Fibroblast of lung (primary cell): Measurements from ENCODE around the gene NCKAP5. TPM values are rescaled to one million over a fixed set of nuclear protein-coding genes. Genes with fewer than 3 reads are reported as not detected.

Experiments
- DNase-seq, 2 donors: peaks; one replicate each; pipeline versions ENCODE4 v3.0.0 to v3.0.0-alpha.2; 2010; ENCODE audit warnings: low read depth in 2 of 2
- H2AFZ ChIP-seq: 2 replicates; pipeline ENCODE4 v1.5.1; 2012; ENCODE audit warnings: low read length, control low read depth, inconsistent platforms
- H3K27ac ChIP-seq: 2 replicates; pipeline ENCODE4 v1.5.1; 2011; ENCODE audit warnings: low read length, control low read depth; ENCODE audit not compliant: insufficient read depth
- H3K27me3 ChIP-seq: 2 replicates; pipeline ENCODE4 v1.5.1; 2011; ENCODE audit warnings: mild to moderate bottlenecking, low read length; ENCODE audit not compliant: control insufficient read depth, insufficient read depth
- H3K36me3 ChIP-seq: 2 replicates; pipeline ENCODE4 v1.5.1; 2011; ENCODE audit warnings: low read length; ENCODE audit not compliant: control insufficient read depth, insufficient read depth
- H3K4me1 ChIP-seq: 2 replicates; pipeline ENCODE4 v1.5.1; 2011; ENCODE audit warnings: low read length; ENCODE audit not compliant: control insufficient read depth, insufficient read depth; ENCODE audit errors: extremely low read depth
- H3K4me2 ChIP-seq: 2 replicates; pipeline ENCODE4 v1.5.1; 2011; ENCODE audit warnings: low read length, control low read depth; ENCODE audit not compliant: insufficient read depth; ENCODE audit errors: extremely low read depth
- H3K4me3 ChIP-seq, 4 experiments: fragments of 200-600 bp in 1 of 4; sonication (generic) in 1 of 4; replicated peaks in 1 of 4; 2 replicates each; pipeline ENCODE4 v1.5.1; 2011 to 2016; ENCODE audit warnings: low read length in 4 of 4, low read depth in 3 of 4, mild to moderate bottlenecking in 3 of 4, control low read depth in 2 of 4, inconsistent platforms in 1 of 4, mixed read lengths in 1 of 4; ENCODE audit not compliant: insufficient read depth in 1 of 4; ENCODE audit errors: control extremely low read depth in 1 of 4
- H3K79me2 ChIP-seq: 2 replicates; pipeline ENCODE4 v1.5.1; 2012; ENCODE audit warnings: mild to moderate bottlenecking, low read length, inconsistent platforms; ENCODE audit not compliant: control insufficient read depth, insufficient read depth
- H3K9ac ChIP-seq: 2 replicates; pipeline ENCODE4 v1.5.1; 2011; ENCODE audit warnings: mild to moderate bottlenecking, low read length, control low read depth; ENCODE audit not compliant: insufficient read depth
- H3K9me3 ChIP-seq: 2 replicates; pipeline ENCODE4 v1.5.1; 2012; ENCODE audit warnings: low read depth, low read length; ENCODE audit not compliant: control insufficient read depth, insufficient read depth
- H4K20me1 ChIP-seq: 2 replicates; pipeline ENCODE4 v1.5.1; 2011; ENCODE audit warnings: low read length; ENCODE audit not compliant: control insufficient read depth, insufficient read depth; ENCODE audit errors: extremely low read depth
- CTCF ChIP-seq, 2 donors: IDR thresholded peaks in 1 of 2; conservative IDR thresholded peaks in 1 of 2; 1 replicate in 1 of 2; 2 replicates in 1 of 2; pipeline ENCODE4 v1.5.1; 2011 to 2012; ENCODE audit warnings: low read length in 2 of 2, control low read depth in 1 of 2, inconsistent platforms in 1 of 2, low read depth in 1 of 2, mild to moderate bottlenecking in 1 of 2
- EZH2 ChIP-seq: IDR thresholded peaks from 2 replicates; pipeline ENCODE4 v1.5.1; 2012; ENCODE audit warnings: low read length, control low read depth, mild to moderate bottlenecking; ENCODE audit errors: missing control alignments
- polyA plus RNA-seq, 2 donors: library from polyadenylated mRNA; depleted of rRNA in 1 of 2; stranded (reverse) in 1 of 2; unstranded in 1 of 2; fragments of >200 nt; gene quantifications; 2 replicates each; pipeline ENCODE4 v1.2.1, GENCODE V29; 2011 to 2012; ENCODE audit warnings: missing spikeins in 1 of 2
- total RNA-seq: library from RNA; depleted of rRNA; stranded (reverse); fragments of >200 nt; gene quantifications from 2 replicates; pipeline ENCODE4 v1.2.1, GENCODE V29; 2014

NCKAP5 gene
- total and polyA plus RNA-seq, 2 donors (not counting 1 experiment from before 2014, with no cell fraction given) = 2.6 to 6.2 TPM

GRCh38 chr2:132915812-132916549 is 652.3 kb downstream of the NCKAP5 start:
- no peak for TF ChIP-seq CTCF (conservative IDR thresholded peaks at IDR 0.05 in 1 of 2, IDR thresholded peaks at IDR 0.05 in 1 of 2; ENCODE audit: low read depth in 1 of 2, low read length in 2 of 2)
- TF ChIP-seq EZH2 = no peak
- Histone ChIP-seq H3K4me1 (no peaks in the 10 kb centered on the region), H3K4me2 (no peak overlapping the region), H3K9me3 (no peaks in the 10 kb centered on the region), H3K79me2 (no peaks in the 10 kb centered on the region), H2AFZ (no peak overlapping the region), H4K20me1 (no peaks in the 10 kb centered on the region), H3K4me3 (no peak overlapping the region), H3K27ac (no peak overlapping the region), H3K36me3 (no peaks in the 10 kb centered on the region), H3K9ac (no peak overlapping the region), H3K27me3 (no peaks in the 10 kb centered on the region)
- no peak for DNase-seq

DNA sequence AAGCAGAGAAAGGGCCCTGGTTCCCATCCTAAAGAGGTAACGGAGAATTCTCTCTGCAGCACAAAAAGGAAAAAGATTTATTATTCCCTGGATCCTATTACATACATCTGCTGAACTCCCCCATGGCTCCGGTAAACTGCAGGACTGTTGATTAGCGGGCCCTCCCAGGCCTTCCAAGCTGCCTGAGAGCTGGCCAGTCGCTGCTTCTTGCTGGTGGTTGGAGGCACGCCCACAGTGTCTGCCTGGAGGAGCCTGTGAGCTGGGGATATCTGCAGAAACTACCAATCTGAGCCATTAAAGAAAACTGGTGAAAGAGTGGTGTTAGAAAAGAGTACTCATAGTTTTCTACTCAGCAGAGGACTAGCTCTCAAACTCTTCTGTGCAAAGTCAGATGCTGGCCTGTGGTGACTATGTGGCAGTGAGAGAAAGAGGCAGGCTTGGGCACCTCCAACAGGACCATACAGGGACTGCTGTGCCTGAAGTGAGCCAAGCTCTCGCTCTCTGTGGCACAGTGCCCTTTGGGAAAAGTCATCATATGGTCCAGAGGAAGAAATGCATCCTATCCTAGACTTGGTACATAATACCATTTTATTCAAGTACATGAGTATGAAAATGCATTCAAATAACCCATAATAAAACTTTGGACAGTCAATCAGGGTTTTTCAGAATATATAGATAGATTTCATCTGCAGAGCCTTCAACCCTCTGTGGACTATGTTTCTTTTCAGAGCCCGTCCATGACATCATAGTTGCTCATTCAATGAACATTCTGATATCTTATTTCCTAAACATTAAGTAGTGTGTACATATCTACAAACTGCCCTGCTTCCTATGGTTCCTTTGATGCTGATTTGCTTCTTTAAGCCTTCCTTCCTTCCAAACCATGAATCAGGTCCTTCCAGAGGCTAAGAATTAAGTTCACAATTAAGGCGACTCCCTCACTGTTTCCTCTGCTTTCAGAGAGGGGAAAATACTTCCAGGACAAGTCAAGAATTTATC is 656.2 kb downstream of the NCKAP5 start:
- no peaks in the 10 kb centered on the region for H3K79me2 ChIP-seq
- no peaks in the 10 kb centered on the region for H3K27me3 ChIP-seq
- H3K4me1 ChIP-seq = no peaks in the 10 kb centered on the region
- no peaks in the 10 kb centered on the region for H3K36me3 ChIP-seq
- no peaks in the 10 kb centered on the region for H4K20me1 ChIP-seq
- no peak overlapping the region for H2AFZ ChIP-seq
- no peak overlapping the region for H3K9ac ChIP-seq
- peak; percentile 58 to 60 for DNase-seq
- H3K4me3 ChIP-seq = no peak overlapping the region
- TF ChIP-seq EZH2 (no peak), CTCF (conservative IDR thresholded peaks at IDR 0.05 in 1 of 2, IDR thresholded peaks at IDR 0.05 in 1 of 2; ENCODE audit: low read depth in 1 of 2, low read length in 2 of 2) (peak in 1 of 2 donors; percentile 16)
- H3K27ac ChIP-seq = no peak overlapping the region
- H3K4me2 ChIP-seq = no peak overlapping the region
- H3K9me3 ChIP-seq = no peaks in the 10 kb centered on the region

DNA sequence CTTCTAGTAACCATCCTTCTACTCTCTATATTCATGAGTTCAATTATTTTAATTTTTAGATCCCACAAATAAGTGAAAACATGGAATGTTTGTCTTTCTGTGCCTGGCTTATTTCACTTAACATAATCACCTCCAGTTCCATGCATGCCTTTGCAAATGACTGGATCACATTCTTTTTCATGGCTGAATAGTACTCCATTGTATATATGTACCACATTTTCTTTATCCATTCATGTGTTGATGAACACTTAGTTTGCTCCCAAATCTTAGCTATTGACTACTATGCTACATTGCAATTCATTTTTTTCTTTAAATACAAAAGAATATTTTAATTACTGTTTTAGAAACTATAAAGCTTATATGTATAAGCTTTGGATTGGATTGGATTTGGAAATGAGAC is 657.8 kb downstream of the NCKAP5 start:
- TF ChIP-seq EZH2 (no peak), CTCF (conservative IDR thresholded peaks at IDR 0.05 in 1 of 2, IDR thresholded peaks at IDR 0.05 in 1 of 2; ENCODE audit: low read depth in 1 of 2, low read length in 2 of 2) (no peak)
- H3K9ac ChIP-seq = no peak overlapping the region
- no peaks in the 10 kb centered on the region for H4K20me1 ChIP-seq
- no peak overlapping the region for H3K4me3 ChIP-seq
- H3K27me3 ChIP-seq = no peaks in the 10 kb centered on the region
- H3K9me3 ChIP-seq = no peaks in the 10 kb centered on the region
- no peak for DNase-seq
- no peak overlapping the region for H3K4me2 ChIP-seq
- H3K36me3 ChIP-seq = no peaks in the 10 kb centered on the region
- H3K27ac ChIP-seq = no peak overlapping the region
- no peaks in the 10 kb centered on the region for H3K79me2 ChIP-seq
- no peak overlapping the region for H2AFZ ChIP-seq
- no peaks in the 10 kb centered on the region for H3K4me1 ChIP-seq
